Nephron progenitor cell (in vitro differentiated cells): ENCODE measurements around the gene TBC1D14.
"Not testable (repeated sequence)": the region's sequence is repeated elsewhere in the genome, so short reads cannot be mapped to it uniquely, and the experiment has no call there.

Experiments used
- DNase-seq: peaks from one replicate; pipeline ENCODE4 v3.0.0; 2021
- H3K27ac Mint-ChIP-seq: 2 replicates; pipeline ENCODE4 v1.8.0; 2021; ENCODE audit warnings: mild to moderate bottlenecking, moderate library complexity, mixed read lengths
- H3K27me3 Mint-ChIP-seq: 2 replicates; pipeline ENCODE4 v1.8.0; 2021; ENCODE audit warnings: mild to moderate bottlenecking, low read depth, mixed read lengths; ENCODE audit not compliant: poor library complexity
- H3K36me3 Mint-ChIP-seq: 2 replicates; pipeline ENCODE4 v1.8.0; 2021; ENCODE audit warnings: low read depth, mixed read lengths
- H3K4me1 Mint-ChIP-seq: 2 replicates; pipeline ENCODE4 v1.8.0; 2021; ENCODE audit warnings: mixed read lengths
- H3K4me3 Mint-ChIP-seq: 2 replicates; pipeline ENCODE4 v1.8.0; 2021; ENCODE audit warnings: mild to moderate bottlenecking, moderate library complexity, mixed read lengths
- H3K9me3 Mint-ChIP-seq: 2 replicates; pipeline ENCODE4 v1.8.0; 2021; ENCODE audit warnings: mild to moderate bottlenecking, moderate library complexity, mixed read lengths
- CTCF ChIP-seq: fragments of 200-600 bp; sonication (generic); IDR thresholded peaks from 2 replicates; pipeline ENCODE4 v1.5.0; 2021; ENCODE audit warnings: antibody characterized with exemption

TBC1D14 gene

GRCh38 chr4:6902318-6903042, 7.1 kb upstream of the TBC1D14 start:
- DNase-seq: no peak
- TF ChIP-seq CTCF: no peak
- H3K27ac Mint-ChIP-seq: no peak overlapping the region
- peaks cover 17% of the 10 kb centered on the region for H3K27me3 Mint-ChIP-seq
- no peaks in the 10 kb centered on the region for H3K36me3 Mint-ChIP-seq
- peaks cover under 1% of the 10 kb centered on the region for H3K9me3 Mint-ChIP-seq
- H3K4me1 Mint-ChIP-seq: peaks cover 39% of the 10 kb centered on the region
- H3K4me3 Mint-ChIP-seq: no peak overlapping the region

GRCh38 chr4:6905516-6906445, 3.8 kb upstream of the TBC1D14 start:
- H3K27ac Mint-ChIP-seq: no peak overlapping the region
- TF ChIP-seq CTCF: no peak
- H3K4me3 Mint-ChIP-seq: no peak overlapping the region
- H3K4me1 Mint-ChIP-seq: peaks cover 52% of the 10 kb centered on the region
- no peak for DNase-seq
- no peaks in the 10 kb centered on the region for H3K9me3 Mint-ChIP-seq
- no peaks in the 10 kb centered on the region for H3K36me3 Mint-ChIP-seq
- peaks cover 30% of the 10 kb centered on the region for H3K27me3 Mint-ChIP-seq

GRCh38 chr4:6906486-6906885, 3.1 kb upstream of the TBC1D14 start:
- H3K9me3 Mint-ChIP-seq, H3K36me3 Mint-ChIP-seq, H3K4me3 Mint-ChIP-seq, H3K27ac Mint-ChIP-seq, DNase-seq: not testable (repeated sequence)
- peaks cover 30% of the 10 kb centered on the region for H3K27me3 Mint-ChIP-seq
- peaks cover 52% of the 10 kb centered on the region for H3K4me1 Mint-ChIP-seq

- Mint-ChIP-seq H3K4me3 (peak overlapping the region; percentile 90), H3K36me3 (no peaks in the 10 kb centered on the region), H3K9me3 (no peaks in the 10 kb centered on the region), H3K27ac (no peak overlapping the region), H3K4me1 (peaks cover 48% of the 10 kb centered on the region), H3K27me3 (peaks cover 30% of the 10 kb centered on the region)
- DNase-seq: peak; percentile 35
- no peak for TF ChIP-seq CTCF
These were observed 1.9 kb upstream of the TBC1D14 start for GRCh38 chr4:6907658-6908191.

- H3K4me3 Mint-ChIP-seq: peak overlapping the region; percentile 90
- H3K27me3 Mint-ChIP-seq: peaks cover 30% of the 10 kb centered on the region
- H3K9me3 Mint-ChIP-seq: no peaks in the 10 kb centered on the region
- H3K36me3 Mint-ChIP-seq: no peaks in the 10 kb centered on the region
- no peak for DNase-seq
- peaks cover 42% of the 10 kb centered on the region for H3K4me1 Mint-ChIP-seq
- no peak for TF ChIP-seq CTCF
- peak overlapping the region; percentile 72 for H3K27ac Mint-ChIP-seq
These were observed 1.1 kb upstream of the TBC1D14 start for GRCh38 chr4:6908432-6909112.

- Mint-ChIP-seq H3K9me3 (no peaks in the 10 kb centered on the region), H3K4me3 (peak overlapping the region; percentile 95), H3K27me3 (peaks cover 30% of the 10 kb centered on the region), H3K4me1 (peaks cover 42% of the 10 kb centered on the region), H3K36me3 (no peaks in the 10 kb centered on the region), H3K27ac (no peak overlapping the region)
- peak; percentile 62 for DNase-seq
- TF ChIP-seq CTCF: no peak
These were observed 329 bp downstream of the TBC1D14 start for GRCh38 chr4:6909970-6910339.
